Prostate gland (tissue), 2 donors: Measurements from ENCODE around the gene SLC10A7.

ENCODE experiments used
- CTCF ChIP-seq, 4 experiments: fragments of 200-600 bp in 2 of 4; fragments of 450-650 bp in 2 of 4; sonication (generic) in 2 of 4; IDR thresholded peaks; 1 replicate in 3 of 4; 2 replicates in 1 of 4; pipeline ENCODE4 v1.5.1; 2016 to 2019; ENCODE audit warnings: antibody characterized with exemption in 4 of 4, mild to moderate bottlenecking in 2 of 4, moderate library complexity in 2 of 4
- POLR2A ChIP-seq: fragments of 450-650 bp; IDR thresholded peaks from one replicate; pipeline ENCODE4 v1.6.1; 2016; ENCODE audit warnings: antibody characterized with exemption, mild to moderate bottlenecking

DNA sequence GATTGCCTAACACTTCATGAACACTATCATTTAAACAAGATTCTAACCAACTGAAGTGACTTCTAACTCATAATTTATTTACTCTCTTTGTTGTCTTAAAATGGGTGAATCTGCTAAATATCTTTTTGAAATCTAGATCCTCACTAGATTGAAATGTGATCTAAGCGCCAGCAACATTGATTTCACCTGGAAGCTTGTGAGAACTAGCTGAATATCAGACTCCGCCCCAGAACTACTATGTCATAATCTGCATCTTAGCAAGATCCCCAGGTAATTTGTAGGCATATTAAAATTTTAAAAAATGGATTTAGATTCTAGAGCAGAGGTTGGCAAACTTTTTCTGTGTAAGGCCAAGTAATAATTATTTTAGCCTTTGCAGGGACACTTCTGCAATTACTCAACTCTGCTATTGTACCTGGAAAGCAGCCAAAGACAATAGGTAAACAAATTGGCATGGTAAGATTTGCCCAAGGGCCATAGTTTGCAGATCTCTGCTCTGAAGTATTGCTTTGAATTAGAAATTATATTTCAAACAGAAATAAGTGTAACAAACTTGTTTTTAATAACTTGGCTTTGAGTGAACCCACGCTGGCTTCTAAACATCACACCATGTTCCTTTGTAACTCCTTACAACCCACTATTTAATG, 185.9 kb downstream of the SLC10A7 start:
- no peak for TF ChIP-seq CTCF (IDR thresholded peaks at IDR 0.05)
- TF ChIP-seq POLR2A: no peak
